WTC11 (cell line): Measurements from ENCODE around the gene ATP6V1C2. TPM values are rescaled to one million over a fixed set of nuclear protein-coding genes. Genes with fewer than 3 reads are reported as not detected.
A peak's percentile ranks its signal among the peaks of the same experiment; 100 is the strongest.

ENCODE experiments used
- ATAC-seq: fragments of 200-7000 bp; cut with Tn5 transposase; 2 replicates; pipeline ENCODE4 v1.10.0; 2021; ENCODE audit warnings: mild to moderate bottlenecking, moderate library complexity
- CTCF ChIA-PET: fragments of 300-600 bp; sonication (Branson Sonifier 250); formaldehyde crosslinking; loops from one replicate; lab custom pipeline; 2021; ENCODE audit warnings: antibody characterized with exemption; lab: Charles Lee
- POLR2A ChIA-PET: fragments of 350-600 bp; sonication (Branson Sonifier 250); formaldehyde crosslinking; loops from one replicate; lab custom pipeline; 2021; ENCODE audit warnings: antibody characterized with exemption; lab: Charles Lee
- DNase-seq: peaks from one replicate; pipeline ENCODE4 v3.0.0; 2021; ENCODE audit warnings: low spot score
- H3K27ac Mint-ChIP-seq: 2 replicates; pipeline ENCODE4 v1.8.0; 2021; ENCODE audit warnings: mixed read lengths
- H3K27me3 Mint-ChIP-seq: 2 replicates; pipeline ENCODE4 v1.8.0; 2021; ENCODE audit warnings: low read depth, mild to moderate bottlenecking, moderate library complexity, mixed read lengths
- H3K36me3 Mint-ChIP-seq: 2 replicates; pipeline ENCODE4 v1.8.0; 2021; ENCODE audit warnings: mixed read lengths
- H3K4me1 Mint-ChIP-seq: 2 replicates; pipeline ENCODE4 v1.8.0; 2022; ENCODE audit warnings: mixed read lengths
- H3K4me3 Mint-ChIP-seq: 2 replicates; pipeline ENCODE4 v1.8.0; 2021; ENCODE audit warnings: mild to moderate bottlenecking, moderate library complexity, mixed read lengths
- H3K9me3 Mint-ChIP-seq: 2 replicates; pipeline ENCODE4 v1.8.0; 2021; ENCODE audit warnings: mixed read lengths
- ELF4 ChIP-seq: sonication (generic); formaldehyde crosslinking; IDR thresholded peaks from 2 replicates; pipeline ENCODE4 v1.8.1; 2022; ENCODE audit warnings: low read depth, mild to moderate bottlenecking, moderate library complexity, missing genetic modification reagents
- FOXK1 ChIP-seq: sonication (generic); formaldehyde crosslinking; IDR thresholded peaks from 2 replicates; pipeline ENCODE4 v1.8.0; 2022; ENCODE audit warnings: mild to moderate bottlenecking, moderate library complexity, missing genetic modification reagents
- FOXP1 ChIP-seq: sonication (generic); formaldehyde crosslinking; IDR thresholded peaks from 2 replicates; pipeline ENCODE4 v1.8.0; 2022; ENCODE audit warnings: missing genetic modification reagents, mild to moderate bottlenecking, moderate library complexity, borderline replicate concordance
- NFATC4 ChIP-seq: fragments of 250-450 bp; sonication (Bioruptor Pico); IDR thresholded peaks from 2 replicates; pipeline ENCODE4 v1.9.0; 2021; ENCODE audit warnings: mild to moderate bottlenecking
- SMAD4 ChIP-seq: sonication (generic); formaldehyde crosslinking; IDR thresholded peaks from 2 replicates; pipeline ENCODE4 v1.8.0; 2022; ENCODE audit warnings: mild to moderate bottlenecking, missing genetic modification reagents
- ZNF671 ChIP-seq: fragments of 250-450 bp; sonication (Bioruptor Pico); IDR thresholded peaks from 2 replicates; pipeline ENCODE4 v1.8.0; 2021; ENCODE audit warnings: mild to moderate bottlenecking
- total RNA-seq: library from RNA; stranded (reverse); gene quantifications from 3 replicates; pipeline ENCODE4 v1.2.3, GENCODE V29; 2021
- TF ChIP-seq, protein P1 (sequence below): fragments of 250-450 bp; sonication (Bioruptor Pico); IDR thresholded peaks from 2 replicates; pipeline ENCODE4 v2.1.2; 2022; ENCODE audit warnings: mild to moderate bottlenecking, moderate library complexity
- TF ChIP-seq, protein P2 (sequence below): sonication (generic); formaldehyde crosslinking; IDR thresholded peaks from 2 replicates; pipeline ENCODE4 v1.8.1; 2023; ENCODE audit warnings: mild to moderate bottlenecking, moderate library complexity, missing genetic modification reagents
- TF ChIP-seq, protein P3 (sequence below): sonication (generic); formaldehyde crosslinking; IDR thresholded peaks from 2 replicates; pipeline ENCODE4 v1.8.1; 2023; ENCODE audit warnings: mild to moderate bottlenecking, missing genetic modification reagents
- TF ChIP-seq, protein P4 (sequence below): sonication (generic); formaldehyde crosslinking; IDR thresholded peaks from 2 replicates; pipeline ENCODE4 v1.8.1; 2022; ENCODE audit warnings: mild to moderate bottlenecking, missing genetic modification reagents, moderate library complexity, borderline replicate concordance
- TF ChIP-seq, protein P5 (sequence below): sonication (generic); formaldehyde crosslinking; IDR thresholded peaks from 2 replicates; pipeline ENCODE4 v1.8.1; 2022; ENCODE audit warnings: missing genetic modification reagents, borderline replicate concordance
- TF ChIP-seq, protein P6 (sequence below): sonication (generic); formaldehyde crosslinking; IDR thresholded peaks from 2 replicates; pipeline ENCODE4 v1.8.0; 2023; ENCODE audit warnings: missing genetic modification reagents, mild to moderate bottlenecking, borderline replicate concordance

Gene ATP6V1C2
- total RNA-seq, 1 experiment from 2014 or later, result 0.42 TPM

DNA sequence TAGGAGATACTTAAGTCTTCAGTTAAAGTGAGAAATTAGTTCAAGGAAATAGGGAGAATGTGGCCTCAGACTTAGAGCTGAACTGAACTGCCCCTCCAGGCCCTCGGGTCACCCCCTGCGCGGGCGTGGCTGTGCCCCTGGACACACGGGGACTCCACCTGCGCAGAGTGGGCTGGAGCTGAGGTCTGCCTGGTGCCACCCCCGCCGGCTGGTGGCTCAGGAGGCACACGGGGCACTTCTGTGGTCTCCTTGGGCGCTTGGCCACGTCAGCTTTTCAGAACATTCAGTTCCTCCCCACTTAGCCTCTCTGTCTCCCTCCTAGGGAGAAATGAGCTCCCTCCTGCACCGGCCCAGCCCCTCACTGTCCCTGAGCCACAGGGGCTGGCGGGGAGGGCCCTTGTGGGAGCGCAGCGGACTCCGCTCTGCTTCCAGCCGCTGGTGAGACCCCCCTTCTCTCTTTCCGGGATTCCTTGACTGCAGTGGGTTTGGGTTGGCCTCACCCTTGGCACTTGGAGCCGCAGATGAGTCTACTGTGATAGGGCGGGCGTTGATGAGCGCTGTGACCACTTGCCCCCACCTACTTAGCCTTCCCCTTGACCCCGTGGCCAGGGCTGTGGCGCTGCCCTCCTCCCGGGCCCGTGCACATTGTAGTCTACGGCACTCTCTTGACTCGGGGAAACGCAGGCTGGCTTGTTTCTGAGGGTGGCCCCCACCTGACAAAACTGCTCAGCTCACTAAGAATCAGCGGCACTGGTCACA, 109.4 kb downstream of the ATP6V1C2 start:
- CTCF ChIA-PET, result interaction anchor here (0.6 to 8.3 kb wide), 16 partner anchors 8 to 301 kb away, joined by 3 to 231 read pairs (median 20); partner anchors contain the start of genes KCNF1 and PDIA6
- peaks cover 14% of the 10 kb centered on the region for H3K4me1 Mint-ChIP-seq
- H3K27me3 Mint-ChIP-seq, result peaks cover 22% of the 10 kb centered on the region
- DNase-seq, result no peak
- ATAC-seq, result no peak
- TF ChIP-seq, protein P1, sequence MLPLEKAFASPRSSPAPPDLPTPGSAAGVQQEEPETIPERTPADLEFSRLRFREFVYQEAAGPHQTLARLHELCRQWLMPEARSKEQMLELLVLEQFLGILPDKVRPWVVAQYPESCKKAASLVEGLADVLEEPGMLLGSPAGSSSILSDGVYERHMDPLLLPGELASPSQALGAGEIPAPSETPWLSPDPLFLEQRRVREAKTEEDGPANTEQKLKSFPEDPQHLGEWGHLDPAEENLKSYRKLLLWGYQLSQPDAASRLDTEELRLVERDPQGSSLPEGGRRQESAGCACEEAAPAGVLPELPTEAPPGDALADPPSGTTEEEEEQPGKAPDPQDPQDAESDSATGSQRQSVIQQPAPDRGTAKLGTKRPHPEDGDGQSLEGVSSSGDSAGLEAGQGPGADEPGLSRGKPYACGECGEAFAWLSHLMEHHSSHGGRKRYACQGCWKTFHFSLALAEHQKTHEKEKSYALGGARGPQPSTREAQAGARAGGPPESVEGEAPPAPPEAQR, result no peak
- TF ChIP-seq, all 79 proteins: peak for 0
- no peak overlapping the region for H3K4me3 Mint-ChIP-seq
- H3K9me3 Mint-ChIP-seq, result peaks cover 3% of the 10 kb centered on the region
- H3K27ac Mint-ChIP-seq, result no peak overlapping the region
- POLR2A ChIA-PET, result no interaction called here
- H3K36me3 Mint-ChIP-seq, result no peaks in the 10 kb centered on the region

DNA sequence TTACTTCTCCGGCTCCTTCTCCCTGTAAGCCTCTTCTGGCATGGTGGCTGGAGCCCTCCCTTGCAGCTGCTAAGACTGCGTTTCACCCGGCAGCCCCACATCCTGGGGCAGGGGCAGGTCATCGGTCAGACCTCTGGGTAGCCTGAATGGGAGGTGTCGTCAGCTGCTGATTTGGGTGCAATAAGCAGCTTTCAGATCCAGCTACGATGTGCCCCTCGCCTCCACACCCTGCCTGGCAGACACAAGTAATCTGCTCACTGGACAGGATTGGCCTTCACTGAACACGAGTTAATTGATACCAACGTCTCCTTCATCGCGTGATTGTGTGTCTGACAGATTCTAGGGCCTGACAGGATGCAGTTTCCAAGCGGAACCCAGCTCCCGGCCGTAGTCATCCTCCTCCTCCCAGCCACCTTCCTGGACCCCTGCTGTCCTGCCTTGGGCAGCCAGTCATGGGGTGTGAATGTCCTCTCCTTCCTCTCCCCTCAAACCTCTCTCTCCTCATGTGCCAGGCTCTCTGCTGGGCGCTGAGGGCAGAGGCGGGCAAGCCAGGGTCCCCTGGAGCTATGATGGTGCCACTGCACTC, 110.1 kb downstream of the ATP6V1C2 start:
- Mint-ChIP-seq H3K4me3 (no peak overlapping the region), H3K27ac (no peak overlapping the region), H3K9me3 (no peaks in the 10 kb centered on the region), H3K36me3 (no peaks in the 10 kb centered on the region), H3K4me1 (peaks cover 14% of the 10 kb centered on the region), H3K27me3 (peaks cover 22% of the 10 kb centered on the region)
- DNase-seq (no peak), ATAC-seq (no peak)
- ChIA-PET CTCF (interaction anchor here (0.6 to 8.3 kb wide), 36 partner anchors 9 to 580 kb away, joined by 3 to 231 read pairs (median 10); partner anchors contain the start of genes KCNF1 and PDIA6), POLR2A (no interaction called here)
- TF ChIP-seq SMAD4 (CRISPR knock-in tag), result no peak
- no peak for TF ChIP-seq FOXP1 (CRISPR knock-in tag)
- TF ChIP-seq ELF4, result no peak
- TF ChIP-seq, protein P2, sequence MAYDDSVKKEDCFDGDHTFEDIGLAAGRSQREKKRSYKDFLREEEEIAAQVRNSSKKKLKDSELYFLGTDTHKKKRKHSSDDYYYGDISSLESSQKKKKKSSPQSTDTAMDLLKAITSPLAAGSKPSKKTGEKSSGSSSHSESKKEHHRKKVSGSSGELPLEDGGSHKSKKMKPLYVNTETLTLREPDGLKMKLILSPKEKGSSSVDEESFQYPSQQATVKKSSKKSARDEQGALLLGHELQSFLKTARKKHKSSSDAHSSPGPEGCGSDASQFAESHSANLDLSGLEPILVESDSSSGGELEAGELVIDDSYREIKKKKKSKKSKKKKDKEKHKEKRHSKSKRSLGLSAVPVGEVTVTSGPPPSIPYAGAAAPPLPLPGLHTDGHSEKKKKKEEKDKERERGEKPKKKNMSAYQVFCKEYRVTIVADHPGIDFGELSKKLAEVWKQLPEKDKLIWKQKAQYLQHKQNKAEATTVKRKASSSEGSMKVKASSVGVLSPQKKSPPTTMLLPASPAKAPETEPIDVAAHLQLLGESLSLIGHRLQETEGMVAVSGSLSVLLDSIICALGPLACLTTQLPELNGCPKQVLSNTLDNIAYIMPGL (CRISPR knock-in tag), result no peak
- TF ChIP-seq, protein P3, sequence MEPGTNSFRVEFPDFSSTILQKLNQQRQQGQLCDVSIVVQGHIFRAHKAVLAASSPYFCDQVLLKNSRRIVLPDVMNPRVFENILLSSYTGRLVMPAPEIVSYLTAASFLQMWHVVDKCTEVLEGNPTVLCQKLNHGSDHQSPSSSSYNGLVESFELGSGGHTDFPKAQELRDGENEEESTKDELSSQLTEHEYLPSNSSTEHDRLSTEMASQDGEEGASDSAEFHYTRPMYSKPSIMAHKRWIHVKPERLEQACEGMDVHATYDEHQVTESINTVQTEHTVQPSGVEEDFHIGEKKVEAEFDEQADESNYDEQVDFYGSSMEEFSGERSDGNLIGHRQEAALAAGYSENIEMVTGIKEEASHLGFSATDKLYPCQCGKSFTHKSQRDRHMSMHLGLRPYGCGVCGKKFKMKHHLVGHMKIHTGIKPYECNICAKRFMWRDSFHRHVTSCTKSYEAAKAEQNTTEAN (CRISPR knock-in tag), result no peak
- TF ChIP-seq, protein P4, sequence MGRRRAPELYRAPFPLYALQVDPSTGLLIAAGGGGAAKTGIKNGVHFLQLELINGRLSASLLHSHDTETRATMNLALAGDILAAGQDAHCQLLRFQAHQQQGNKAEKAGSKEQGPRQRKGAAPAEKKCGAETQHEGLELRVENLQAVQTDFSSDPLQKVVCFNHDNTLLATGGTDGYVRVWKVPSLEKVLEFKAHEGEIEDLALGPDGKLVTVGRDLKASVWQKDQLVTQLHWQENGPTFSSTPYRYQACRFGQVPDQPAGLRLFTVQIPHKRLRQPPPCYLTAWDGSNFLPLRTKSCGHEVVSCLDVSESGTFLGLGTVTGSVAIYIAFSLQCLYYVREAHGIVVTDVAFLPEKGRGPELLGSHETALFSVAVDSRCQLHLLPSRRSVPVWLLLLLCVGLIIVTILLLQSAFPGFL (CRISPR knock-in tag), result no peak
- no peak for TF ChIP-seq NFATC4
- TF ChIP-seq, protein P5, sequence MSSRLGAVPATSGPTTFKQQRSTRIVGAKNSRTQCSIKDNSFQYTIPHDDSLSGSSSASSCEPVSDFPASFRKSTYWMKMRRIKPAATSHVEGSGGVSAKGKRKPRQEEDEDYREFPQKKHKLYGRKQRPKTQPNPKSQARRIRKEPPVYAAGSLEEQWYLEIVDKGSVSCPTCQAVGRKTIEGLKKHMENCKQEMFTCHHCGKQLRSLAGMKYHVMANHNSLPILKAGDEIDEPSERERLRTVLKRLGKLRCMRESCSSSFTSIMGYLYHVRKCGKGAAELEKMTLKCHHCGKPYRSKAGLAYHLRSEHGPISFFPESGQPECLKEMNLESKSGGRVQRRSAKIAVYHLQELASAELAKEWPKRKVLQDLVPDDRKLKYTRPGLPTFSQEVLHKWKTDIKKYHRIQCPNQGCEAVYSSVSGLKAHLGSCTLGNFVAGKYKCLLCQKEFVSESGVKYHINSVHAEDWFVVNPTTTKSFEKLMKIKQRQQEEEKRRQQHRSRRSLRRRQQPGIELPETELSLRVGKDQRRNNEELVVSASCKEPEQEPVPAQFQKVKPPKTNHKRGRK (CRISPR knock-in tag), result no peak

DNA sequence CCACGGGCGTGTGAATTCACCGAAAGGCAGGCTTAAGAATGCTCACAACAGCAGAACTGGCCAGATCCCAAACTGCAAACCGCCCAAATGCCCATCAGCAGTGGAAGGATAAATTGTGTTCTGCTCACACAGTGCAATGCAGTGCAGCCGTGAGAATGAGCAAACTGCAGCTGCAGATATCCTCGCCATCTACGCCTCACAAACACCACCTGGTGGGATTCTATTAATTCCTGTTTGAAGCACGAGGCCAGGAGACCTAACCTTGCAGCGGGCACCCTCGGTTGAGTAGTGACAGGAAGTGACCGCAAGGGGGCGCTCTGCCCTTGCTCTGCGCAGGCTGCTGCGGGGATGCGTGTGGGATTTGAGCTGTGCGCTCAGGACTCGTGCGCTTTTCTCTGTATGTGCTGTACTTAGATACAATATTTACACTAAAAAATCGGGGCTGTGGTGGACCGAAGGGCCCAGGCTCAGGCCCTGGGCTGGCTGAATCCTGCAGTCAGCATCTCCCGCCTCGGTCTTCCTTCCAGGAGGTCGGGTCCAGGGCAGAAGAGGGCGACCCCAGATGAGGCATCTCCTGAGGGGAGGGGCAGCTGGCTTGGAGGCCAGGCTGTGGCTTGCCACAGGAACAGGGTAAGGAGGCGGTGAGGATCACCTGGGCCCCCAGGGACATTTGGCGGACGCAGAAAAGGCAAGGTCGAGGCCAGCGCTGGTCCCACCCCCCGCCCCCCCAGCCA, 110.9 kb downstream of the ATP6V1C2 start:
- Mint-ChIP-seq H3K36me3 (no peaks in the 10 kb centered on the region), H3K4me3 (peak overlapping the region; percentile 65), H3K9me3 (no peaks in the 10 kb centered on the region), H3K27ac (no peak overlapping the region), H3K4me1 (peaks cover 14% of the 10 kb centered on the region), H3K27me3 (peaks cover 22% of the 10 kb centered on the region)
- ChIA-PET CTCF (interaction anchor here (0.5 to 8.3 kb wide), 89 partner anchors 10 to 767 kb away, joined by 3 to 231 read pairs (median 5); partner anchors contain the start of genes KCNF1 and PDIA6), POLR2A (interaction anchor here (0.7 to 0.9 kb wide), 2 partner anchors 45 to 140 kb away, joined by 3 read pairs; no protein-coding TSS in a partner anchor)
- DNase-seq (peak; percentile 89), ATAC-seq (peak; percentile 68)
- TF ChIP-seq FOXP1 (CRISPR knock-in tag), result peak; percentile 61; the same call in 1 of the 2 replicates
- TF ChIP-seq, protein P2 (CRISPR knock-in tag), result peak; percentile 48; the same call in 1 of the 2 replicates
- no peak for TF ChIP-seq FOXK1 (CRISPR knock-in tag)
- no peak for TF ChIP-seq ELF4
- TF ChIP-seq, protein P6, sequence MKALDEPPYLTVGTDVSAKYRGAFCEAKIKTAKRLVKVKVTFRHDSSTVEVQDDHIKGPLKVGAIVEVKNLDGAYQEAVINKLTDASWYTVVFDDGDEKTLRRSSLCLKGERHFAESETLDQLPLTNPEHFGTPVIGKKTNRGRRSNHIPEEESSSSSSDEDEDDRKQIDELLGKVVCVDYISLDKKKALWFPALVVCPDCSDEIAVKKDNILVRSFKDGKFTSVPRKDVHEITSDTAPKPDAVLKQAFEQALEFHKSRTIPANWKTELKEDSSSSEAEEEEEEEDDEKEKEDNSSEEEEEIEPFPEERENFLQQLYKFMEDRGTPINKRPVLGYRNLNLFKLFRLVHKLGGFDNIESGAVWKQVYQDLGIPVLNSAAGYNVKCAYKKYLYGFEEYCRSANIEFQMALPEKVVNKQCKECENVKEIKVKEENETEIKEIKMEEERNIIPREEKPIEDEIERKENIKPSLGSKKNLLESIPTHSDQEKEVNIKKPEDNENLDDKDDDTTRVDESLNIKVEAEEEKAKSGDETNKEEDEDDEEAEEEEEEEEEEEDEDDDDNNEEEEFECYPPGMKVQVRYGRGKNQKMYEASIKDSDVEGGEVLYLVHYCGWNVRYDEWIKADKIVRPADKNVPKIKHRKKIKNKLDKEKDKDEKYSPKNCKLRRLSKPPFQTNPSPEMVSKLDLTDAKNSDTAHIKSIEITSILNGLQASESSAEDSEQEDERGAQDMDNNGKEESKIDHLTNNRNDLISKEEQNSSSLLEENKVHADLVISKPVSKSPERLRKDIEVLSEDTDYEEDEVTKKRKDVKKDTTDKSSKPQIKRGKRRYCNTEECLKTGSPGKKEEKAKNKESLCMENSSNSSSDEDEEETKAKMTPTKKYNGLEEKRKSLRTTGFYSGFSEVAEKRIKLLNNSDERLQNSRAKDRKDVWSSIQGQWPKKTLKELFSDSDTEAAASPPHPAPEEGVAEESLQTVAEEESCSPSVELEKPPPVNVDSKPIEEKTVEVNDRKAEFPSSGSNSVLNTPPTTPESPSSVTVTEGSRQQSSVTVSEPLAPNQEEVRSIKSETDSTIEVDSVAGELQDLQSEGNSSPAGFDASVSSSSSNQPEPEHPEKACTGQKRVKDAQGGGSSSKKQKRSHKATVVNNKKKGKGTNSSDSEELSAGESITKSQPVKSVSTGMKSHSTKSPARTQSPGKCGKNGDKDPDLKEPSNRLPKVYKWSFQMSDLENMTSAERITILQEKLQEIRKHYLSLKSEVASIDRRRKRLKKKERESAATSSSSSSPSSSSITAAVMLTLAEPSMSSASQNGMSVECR (CRISPR knock-in tag), result no peak
- no peak for TF ChIP-seq ZNF671
